Activated CD4-positive, alpha-beta memory T cell treated with anti-CD3 and anti-CD28 coated beads, Interleukin-2, amount 10 ng/mL, durations not matched to agents 7 days and 5 days (primary cell): ENCODE data around the gene NDUFA7. TPM values are rescaled to one million over a fixed set of nuclear protein-coding genes. Genes with fewer than 3 reads are reported as not detected.

Experiments used
- CTCF ChIA-PET: fragments of 350-600 bp; sonication (Branson Sonifier 250); formaldehyde crosslinking; loops from one replicate; lab custom pipeline; 2021; ENCODE audit warnings: antibody characterized with exemption, inconsistent platforms; lab: Charles Lee
- POLR2A ChIA-PET: fragments of 350-600 bp; sonication (Branson Sonifier 250); formaldehyde crosslinking; loops from one replicate; lab custom pipeline; 2021; ENCODE audit warnings: antibody characterized with exemption; lab: Charles Lee
- DNase-seq: peaks from one replicate; pipeline ENCODE4 v3.0.0-alpha.2; 2020
- H3K27ac Mint-ChIP-seq: one replicate; pipeline ENCODE4 v1.8.0; 2021; ENCODE audit warnings: mild to moderate bottlenecking, mixed read lengths
- H3K27me3 Mint-ChIP-seq: one replicate; pipeline ENCODE4 v1.8.0; 2021; ENCODE audit warnings: mixed read lengths
- H3K36me3 Mint-ChIP-seq: one replicate; pipeline ENCODE4 v1.8.0; 2021; ENCODE audit warnings: low read depth, mixed read lengths
- H3K4me1 Mint-ChIP-seq: one replicate; pipeline ENCODE4 v1.8.0; 2021; ENCODE audit warnings: mixed read lengths
- H3K4me3 Mint-ChIP-seq: one replicate; pipeline ENCODE4 v1.8.0; 2021; ENCODE audit warnings: mild to moderate bottlenecking, mixed read lengths
- H3K9me3 Mint-ChIP-seq: one replicate; pipeline ENCODE4 v1.8.0; 2021; ENCODE audit warnings: mixed read lengths
- total RNA-seq, 2 experiments: library from RNA; stranded (reverse); gene quantifications; one replicate each; pipeline ENCODE4 v1.2.3, GENCODE V29; 2021

NDUFA7 gene
- total RNA-seq, 2 experiments from 2014 or later: 67.1 to 67.3 TPM

- no peak for DNase-seq
- POLR2A ChIA-PET: no interaction called here
- Mint-ChIP-seq H3K27me3 (peaks cover 34% of the 10 kb centered on the region), H3K9me3 (no peaks in the 10 kb centered on the region), H3K4me3 (no peak overlapping the region), H3K27ac (no peak overlapping the region), H3K4me1 (peaks cover 19% of the 10 kb centered on the region), H3K36me3 (no peaks in the 10 kb centered on the region)
- CTCF ChIA-PET: interaction anchor here (0.6 kb wide), 1 partner anchor 16 kb away, joined by 3 read pairs; no protein-coding TSS in a partner anchor
Observed at GRCh38 chr19:8337728-8338127, 16.6 kb upstream of the NDUFA7 start.

GRCh38 chr19:8336660-8337059, 15.5 kb upstream of the NDUFA7 start:
- no peak overlapping the region for H3K27ac Mint-ChIP-seq
- no peaks in the 10 kb centered on the region for H3K36me3 Mint-ChIP-seq
- peaks cover 34% of the 10 kb centered on the region for H3K27me3 Mint-ChIP-seq
- DNase-seq: no peak
- POLR2A ChIA-PET: interaction anchor here (6.1 kb wide), 1 partner anchor 14 kb away, joined by 51 read pairs; the partner anchor contains the start of genes NDUFA7 and RPS28
- H3K9me3 Mint-ChIP-seq: no peaks in the 10 kb centered on the region
- H3K4me3 Mint-ChIP-seq: no peak overlapping the region
- peaks cover 14% of the 10 kb centered on the region for H3K4me1 Mint-ChIP-seq
- CTCF ChIA-PET: interaction anchor here (0.6 to 2.9 kb wide), 3 partner anchors 17 to 241 kb away, joined by 3 to 16 read pairs (median 4); no protein-coding TSS in a partner anchor

GRCh38 chr19:8336072-8336569, 14.9 kb upstream of the NDUFA7 start:
- Mint-ChIP-seq H3K4me3 (peak overlapping the region; percentile 49), H3K4me1 (peaks cover 12% of the 10 kb centered on the region), H3K27ac (no peak overlapping the region), H3K36me3 (no peaks in the 10 kb centered on the region), H3K27me3 (peaks cover 34% of the 10 kb centered on the region), H3K9me3 (no peaks in the 10 kb centered on the region)
- POLR2A ChIA-PET: interaction anchor here (2.0 to 6.1 kb wide), 2 partner anchors 13 to 55 kb away, joined by 8 to 51 read pairs; partner anchors contain the start of genes NDUFA7, RAB11B and RPS28
- CTCF ChIA-PET: interaction anchor here (0.6 to 2.9 kb wide), 3 partner anchors 12 to 242 kb away, joined by 3 to 16 read pairs (median 3); no protein-coding TSS in a partner anchor
- no peak for DNase-seq

- peak; percentile 45 for DNase-seq
- CTCF ChIA-PET: interaction anchor here (0.9 to 2.9 kb wide), 5 partner anchors 8 to 18 kb away, joined by 3 to 16 read pairs (median 5); no protein-coding TSS in a partner anchor
Observed at GRCh38 chr19:8335343-8336071, 14.3 kb upstream of the NDUFA7 start.

GRCh38 chr19:8334458-8335342, 13.5 kb upstream of the NDUFA7 start:
- no peaks in the 10 kb centered on the region for H3K9me3 Mint-ChIP-seq
- no peak overlapping the region for H3K27ac Mint-ChIP-seq
- DNase-seq: peak; percentile 48
- peaks cover 28% of the 10 kb centered on the region for H3K27me3 Mint-ChIP-seq
- peaks cover 9% of the 10 kb centered on the region for H3K4me1 Mint-ChIP-seq
- no peaks in the 10 kb centered on the region for H3K36me3 Mint-ChIP-seq
- CTCF ChIA-PET: interaction anchor here (0.9 to 2.9 kb wide), 6 partner anchors 8 to 19 kb away, joined by 3 to 16 read pairs (median 4); partner anchors contain the start of gene RPS28
- POLR2A ChIA-PET: interaction anchor here (1.0 to 6.1 kb wide), 4 partner anchors 8 to 110 kb away, joined by 3 to 51 read pairs (median 6); partner anchors contain the start of genes HNRNPM, KANK3, NDUFA7 and RAB11B
- peak overlapping the region; percentile 21 for H3K4me3 Mint-ChIP-seq

More at GRCh38 chr19:8335343-8336071, 14.3 kb upstream of the NDUFA7 start:
- peaks cover 10% of the 10 kb centered on the region for H3K4me1 Mint-ChIP-seq
- no peaks in the 10 kb centered on the region for H3K9me3 Mint-ChIP-seq
- POLR2A ChIA-PET: interaction anchor here (2.0 to 6.1 kb wide), 2 partner anchors 13 to 55 kb away, joined by 8 to 51 read pairs; partner anchors contain the start of genes NDUFA7, RAB11B and RPS28
- H3K27me3 Mint-ChIP-seq: peaks cover 30% of the 10 kb centered on the region
- H3K27ac Mint-ChIP-seq: no peak overlapping the region
- H3K4me3 Mint-ChIP-seq: peak overlapping the region; percentile 49
- no peaks in the 10 kb centered on the region for H3K36me3 Mint-ChIP-seq

- CTCF ChIA-PET: interaction anchor here (1.3 to 2.9 kb wide), 3 partner anchors 12 to 19 kb away, joined by 3 to 16 read pairs (median 7); partner anchors contain the start of gene RPS28
- Mint-ChIP-seq H3K27me3 (peaks cover 26% of the 10 kb centered on the region), H3K27ac (no peak overlapping the region), H3K4me3 (peak overlapping the region; percentile 21), H3K4me1 (peaks cover 9% of the 10 kb centered on the region), H3K9me3 (no peaks in the 10 kb centered on the region), H3K36me3 (no peaks in the 10 kb centered on the region)
- POLR2A ChIA-PET: interaction anchor here (1.0 to 6.1 kb wide), 3 partner anchors 9 to 111 kb away, joined by 3 to 51 read pairs (median 5); partner anchors contain the start of genes HNRNPM, KANK3, NDUFA7 and RPS28
- no peak for DNase-seq
Observed at GRCh38 chr19:8333767-8334457, 12.7 kb upstream of the NDUFA7 start.

GRCh38 chr19:8332976-8333766, 12.0 kb upstream of the NDUFA7 start:
- POLR2A ChIA-PET: interaction anchor here (1.0 to 6.1 kb wide), 2 partner anchors 11 to 111 kb away, joined by 3 to 51 read pairs; partner anchors contain the start of genes HNRNPM, NDUFA7 and RPS28
- CTCF ChIA-PET: no interaction called here
- no peaks in the 10 kb centered on the region for H3K36me3 Mint-ChIP-seq
- H3K27ac Mint-ChIP-seq: no peak overlapping the region
- H3K4me1 Mint-ChIP-seq: peaks cover 9% of the 10 kb centered on the region
- no peak overlapping the region for H3K4me3 Mint-ChIP-seq
- H3K9me3 Mint-ChIP-seq: no peaks in the 10 kb centered on the region
- peaks cover 23% of the 10 kb centered on the region for H3K27me3 Mint-ChIP-seq
- DNase-seq: no peak

- H3K4me1 Mint-ChIP-seq: peaks cover 6% of the 10 kb centered on the region
- no peak overlapping the region for H3K4me3 Mint-ChIP-seq
- H3K27ac Mint-ChIP-seq: no peak overlapping the region
- peaks cover 13% of the 10 kb centered on the region for H3K27me3 Mint-ChIP-seq
- ChIA-PET POLR2A (interaction anchor here (6.1 kb wide), 1 partner anchor 9 kb away, joined by 51 read pairs; the partner anchor contains the start of genes NDUFA7 and RPS28), CTCF (interaction anchor here (0.6 kb wide), 1 partner anchor 1959 kb away, joined by 3 read pairs; the partner anchor contains the start of gene ALKBH7)
- no peak for DNase-seq
- no peaks in the 10 kb centered on the region for H3K36me3 Mint-ChIP-seq
- no peaks in the 10 kb centered on the region for H3K9me3 Mint-ChIP-seq
Observed at GRCh38 chr19:8331263-8331845, 10.2 kb upstream of the NDUFA7 start.

- H3K27me3 Mint-ChIP-seq: peaks cover 6% of the 10 kb centered on the region
- DNase-seq: no peak
- no peaks in the 10 kb centered on the region for H3K9me3 Mint-ChIP-seq
- ChIA-PET CTCF (interaction anchor here (0.8 kb wide), 1 partner anchor 23 kb away, joined by 4 read pairs; no protein-coding TSS in a partner anchor), POLR2A (interaction anchor here (1.0 kb wide), 1 partner anchor 9 kb away, joined by 3 read pairs; the partner anchor contains the start of genes NDUFA7 and RPS28)
- H3K27ac Mint-ChIP-seq: no peak overlapping the region
- H3K4me3 Mint-ChIP-seq: no peak overlapping the region
- no peaks in the 10 kb centered on the region for H3K4me1 Mint-ChIP-seq
- no peaks in the 10 kb centered on the region for H3K36me3 Mint-ChIP-seq
Observed at GRCh38 chr19:8329996-8330395, 8.8 kb upstream of the NDUFA7 start.

- CTCF ChIA-PET: no interaction called here
- H3K4me1 Mint-ChIP-seq: peaks cover 23% of the 10 kb centered on the region
- no peaks in the 10 kb centered on the region for H3K9me3 Mint-ChIP-seq
- no peak overlapping the region for H3K4me3 Mint-ChIP-seq
- H3K27ac Mint-ChIP-seq: no peak overlapping the region
- DNase-seq: no peak
- no peaks in the 10 kb centered on the region for H3K27me3 Mint-ChIP-seq
- H3K36me3 Mint-ChIP-seq: peaks cover 25% of the 10 kb centered on the region
- POLR2A ChIA-PET: interaction anchor here (5.5 kb wide), 1 partner anchor 8 kb away, joined by 51 read pairs; no protein-coding TSS in a partner anchor
Observed at GRCh38 chr19:8325454-8325853, 4.3 kb upstream of the NDUFA7 start.
